WI38 (cell line): Measurements from ENCODE around the gene IER3IP1.

ENCODE experiments used
- H3K4me3 ChIP-seq: 2 replicates; pipeline ENCODE4 v1.5.1; 2011; ENCODE audit warnings: low read depth, mild to moderate bottlenecking, control low read depth, low read length
- TF ChIP-seq, protein P1 (sequence below): IDR thresholded peaks from 2 replicates; pipeline ENCODE4 v1.5.1; 2012; ENCODE audit warnings: low read depth, mild to moderate bottlenecking, control low read depth, low read length

Gene IER3IP1

DNA sequence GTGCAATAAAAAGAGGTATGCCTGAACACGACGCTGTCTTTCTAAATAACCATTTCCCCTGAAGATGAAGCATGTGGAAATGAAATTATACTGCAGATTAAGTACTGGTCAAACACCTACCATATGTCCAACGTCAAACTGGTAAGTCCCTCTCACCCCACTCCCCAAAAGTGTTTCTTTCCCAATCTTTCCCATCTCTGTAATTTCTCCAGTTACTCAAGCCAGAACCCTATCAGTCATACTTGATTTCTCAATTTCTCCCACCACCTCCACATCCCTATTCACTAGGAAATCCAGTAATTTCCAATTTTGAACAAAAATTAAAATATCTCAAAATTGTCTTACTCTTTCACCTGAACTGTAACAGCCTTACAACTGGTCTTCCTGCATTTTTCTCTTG is 55.0 kb downstream of the IER3IP1 start:
- TF ChIP-seq, protein P1, sequence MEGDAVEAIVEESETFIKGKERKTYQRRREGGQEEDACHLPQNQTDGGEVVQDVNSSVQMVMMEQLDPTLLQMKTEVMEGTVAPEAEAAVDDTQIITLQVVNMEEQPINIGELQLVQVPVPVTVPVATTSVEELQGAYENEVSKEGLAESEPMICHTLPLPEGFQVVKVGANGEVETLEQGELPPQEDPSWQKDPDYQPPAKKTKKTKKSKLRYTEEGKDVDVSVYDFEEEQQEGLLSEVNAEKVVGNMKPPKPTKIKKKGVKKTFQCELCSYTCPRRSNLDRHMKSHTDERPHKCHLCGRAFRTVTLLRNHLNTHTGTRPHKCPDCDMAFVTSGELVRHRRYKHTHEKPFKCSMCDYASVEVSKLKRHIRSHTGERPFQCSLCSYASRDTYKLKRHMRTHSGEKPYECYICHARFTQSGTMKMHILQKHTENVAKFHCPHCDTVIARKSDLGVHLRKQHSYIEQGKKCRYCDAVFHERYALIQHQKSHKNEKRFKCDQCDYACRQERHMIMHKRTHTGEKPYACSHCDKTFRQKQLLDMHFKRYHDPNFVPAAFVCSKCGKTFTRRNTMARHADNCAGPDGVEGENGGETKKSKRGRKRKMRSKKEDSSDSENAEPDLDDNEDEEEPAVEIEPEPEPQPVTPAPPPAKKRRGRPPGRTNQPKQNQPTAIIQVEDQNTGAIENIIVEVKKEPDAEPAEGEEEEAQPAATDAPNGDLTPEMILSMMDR, result no peak

DNA sequence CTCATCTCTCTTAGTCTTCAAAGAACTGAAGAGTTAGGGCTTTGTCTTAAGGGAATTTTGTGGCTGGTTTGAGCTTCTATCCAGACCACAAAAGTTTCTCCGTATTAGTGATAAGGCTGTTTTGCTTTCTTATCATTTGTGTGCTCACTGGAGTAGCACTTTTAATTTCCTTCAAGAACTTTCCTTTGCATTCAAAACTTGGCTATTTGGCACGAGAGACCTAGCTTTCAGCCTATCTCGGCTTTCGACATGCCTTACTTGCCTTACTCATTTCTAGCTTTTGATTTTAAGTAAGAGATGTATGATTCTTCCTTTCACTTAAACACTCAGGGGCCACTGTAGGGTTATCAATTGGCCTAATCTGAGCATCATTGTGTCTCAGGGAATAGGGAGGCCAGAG is 55.7 kb downstream of the IER3IP1 start:
- TF ChIP-seq, protein P1, result no peak
- no peak overlapping the region for H3K4me3 ChIP-seq

More for the DNA sequence above, 55.0 kb downstream of the IER3IP1 start:
- no peak overlapping the region for H3K4me3 ChIP-seq

DNA sequence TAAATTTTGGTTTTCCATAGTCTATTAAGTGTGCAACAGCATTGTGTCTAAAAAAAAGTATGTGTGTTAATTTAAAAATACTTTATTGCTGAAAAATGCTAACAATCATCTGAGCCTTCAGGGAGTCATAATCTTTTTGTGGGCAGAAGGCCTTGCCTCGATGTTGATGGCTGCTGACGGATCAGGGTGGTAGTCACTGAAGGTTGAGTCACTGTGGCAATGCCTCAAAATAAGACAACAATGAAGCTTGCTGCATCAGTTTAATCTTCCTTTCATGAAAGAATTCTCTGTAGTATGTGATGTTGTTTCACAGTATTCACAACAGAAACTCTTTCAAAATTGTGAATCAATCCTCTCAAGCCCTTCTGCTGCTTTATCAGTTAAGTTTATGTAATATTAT is 57.2 kb downstream of the IER3IP1 start:
- TF ChIP-seq, protein P1, result no peak
- H3K4me3 ChIP-seq, result no peak overlapping the region

DNA sequence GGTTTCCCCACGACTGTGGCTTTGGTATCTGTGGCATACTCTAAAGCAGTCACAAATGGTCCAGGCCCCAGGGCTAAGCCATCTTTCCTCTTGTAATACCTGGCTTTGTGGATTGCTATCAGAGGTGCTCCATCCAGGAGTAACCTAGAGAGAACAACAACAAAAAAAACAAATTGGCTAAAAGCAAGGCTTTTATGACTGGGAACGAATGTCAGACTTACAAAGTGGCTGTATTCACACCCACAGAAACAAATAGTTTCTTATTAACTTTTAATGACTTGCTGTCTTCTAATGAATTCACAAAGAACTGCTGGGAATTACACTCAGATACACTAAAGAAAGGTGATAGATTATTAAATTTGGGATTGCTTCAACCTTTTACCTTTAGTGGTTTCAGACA is 61.0 kb downstream of the IER3IP1 start:
- H3K4me3 ChIP-seq, result no peak overlapping the region
- TF ChIP-seq, protein P1, result no peak

DNA sequence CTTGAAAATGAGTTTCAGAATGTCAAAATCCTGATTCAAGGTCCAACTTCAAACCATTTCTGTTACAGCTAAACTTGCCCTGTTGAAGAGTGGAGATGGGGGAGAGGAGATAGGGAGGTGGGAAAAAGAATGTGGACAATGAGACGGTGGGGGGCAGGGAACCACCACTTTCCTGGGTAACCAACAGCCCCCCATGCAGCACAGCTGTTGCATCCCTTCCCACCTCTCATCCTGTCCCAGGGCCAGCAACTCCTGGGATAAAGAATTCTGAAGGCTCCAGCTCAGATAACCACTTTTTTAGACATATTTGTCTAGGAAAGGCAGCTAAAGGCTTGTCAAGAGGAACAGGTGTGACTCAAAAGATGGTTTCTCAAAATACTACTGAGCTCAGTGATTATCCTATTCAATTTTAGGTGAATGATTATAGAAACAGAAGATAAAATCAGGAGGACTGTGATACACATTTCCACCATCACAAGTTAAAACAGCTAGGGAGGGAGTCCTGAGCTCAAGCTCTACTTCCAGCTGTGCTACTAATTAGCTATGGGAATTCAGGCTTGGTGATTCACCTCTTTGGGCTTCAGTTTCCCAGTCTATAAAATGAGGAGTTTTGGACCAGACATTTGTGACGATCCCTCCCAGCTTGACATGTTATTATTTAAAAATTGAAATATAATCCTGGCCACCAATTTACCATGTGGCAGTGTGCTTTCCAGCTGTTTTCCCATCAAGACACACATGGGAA is 62.2 kb downstream of the IER3IP1 start:
- H3K4me3 ChIP-seq, result no peak overlapping the region
- TF ChIP-seq, protein P1, result no peak

DNA sequence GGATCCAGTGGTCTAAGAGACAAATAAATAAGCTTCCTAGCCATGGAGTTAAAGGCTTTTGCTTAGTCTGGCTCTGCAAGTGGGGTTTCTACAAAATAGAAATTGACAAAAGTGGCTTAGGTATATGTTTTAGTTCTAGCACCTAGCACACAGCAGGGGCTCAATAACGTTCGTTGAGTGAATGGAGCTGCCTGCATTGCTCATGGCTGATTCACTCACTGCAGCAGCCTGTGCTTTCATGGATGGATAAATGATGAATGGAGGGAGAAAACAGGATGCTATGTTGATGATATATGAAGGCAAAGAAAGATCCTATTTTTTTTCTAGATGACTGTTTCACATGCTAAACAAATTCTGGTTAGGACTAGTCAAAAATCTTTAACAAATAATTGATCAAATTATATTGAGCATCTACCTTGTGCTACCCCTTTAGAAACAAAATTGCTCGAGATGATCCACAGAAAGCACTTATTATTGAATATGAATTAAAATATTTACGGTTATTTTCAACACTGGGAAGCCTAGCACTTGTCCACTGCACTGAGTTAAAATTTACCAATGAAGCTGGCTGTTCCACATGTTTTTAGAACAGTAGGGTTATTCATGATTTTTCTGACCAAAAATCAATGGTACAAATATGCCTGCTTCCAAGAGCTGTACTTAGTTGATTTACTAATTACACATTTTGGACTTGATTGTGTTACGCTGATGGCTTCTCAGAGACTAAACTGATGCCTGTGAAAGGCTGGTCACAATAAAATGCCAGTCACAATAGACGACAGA is 65.5 kb downstream of the IER3IP1 start:
- TF ChIP-seq, protein P1, result no peak
- H3K4me3 ChIP-seq, result no peak overlapping the region

DNA sequence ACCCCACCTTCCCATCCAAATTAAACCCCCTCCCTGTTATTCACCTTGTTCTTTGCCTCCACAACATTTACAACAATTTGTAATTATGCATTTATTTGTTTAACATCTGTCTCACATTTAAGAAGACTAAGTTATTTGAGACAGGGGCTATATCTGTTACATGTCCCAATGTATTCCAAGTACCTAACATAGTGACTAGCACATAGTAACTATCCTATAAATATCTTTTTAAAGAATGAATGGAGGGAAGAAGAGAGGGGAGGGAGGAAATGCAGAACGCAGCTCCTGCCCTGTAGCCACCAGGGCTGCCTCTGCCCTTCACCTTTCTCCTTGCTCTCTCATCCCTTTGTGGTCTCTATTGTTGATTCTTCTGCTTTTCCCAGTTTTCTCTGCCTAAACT is 66.4 kb downstream of the IER3IP1 start:
- TF ChIP-seq, protein P1, result no peak
- no peak overlapping the region for H3K4me3 ChIP-seq
